Keratinocyte (primary cell): ENCODE results near the gene COMMD7. TPM values are rescaled to one million over a fixed set of nuclear protein-coding genes. Genes with fewer than 3 reads are reported as not detected.

Source experiments
- DNase-seq: peaks from one replicate; pipeline ENCODE4 v3.0.0-alpha.2; 2011; ENCODE audit warnings: low read depth, missing footprints, low spot score
- FAIRE-seq: peaks from 2 replicates; lab custom pipeline; 2011; peaks lifted over from hg19 to GRCh38; lab: Jason Lieb, UNC
- H2AFZ ChIP-seq: 2 replicates; pipeline ENCODE4 v1.6.0; 2012; ENCODE audit warnings: low read length, control low read depth, inconsistent platforms; ENCODE audit not compliant: control insufficient read depth
- H3K27ac ChIP-seq: 2 replicates; pipeline ENCODE4 v1.5.1; 2011; ENCODE audit warnings: low read length; ENCODE audit not compliant: control insufficient read depth, insufficient read depth
- H3K27me3 ChIP-seq: 3 replicates; pipeline ENCODE4 v1.6.0; 2011; ENCODE audit warnings: low read length; ENCODE audit not compliant: control insufficient read depth, insufficient read depth; ENCODE audit errors: extremely low read depth
- H3K36me3 ChIP-seq, 2 experiments: 2 replicates in 1 of 2; 3 replicates in 1 of 2; pipeline ENCODE4 v1.5.1; 2011; ENCODE audit warnings: low read length in 2 of 2, mild to moderate bottlenecking in 1 of 2; ENCODE audit not compliant: control insufficient read depth in 2 of 2, insufficient read depth in 2 of 2; ENCODE audit errors: extremely low read depth in 1 of 2
- H3K4me1 ChIP-seq: 3 replicates; pipeline ENCODE4 v1.5.1; 2011; ENCODE audit warnings: low read length; ENCODE audit not compliant: control insufficient read depth, insufficient read depth; ENCODE audit errors: extremely low read depth
- H3K4me2 ChIP-seq: 3 replicates; pipeline ENCODE4 v1.6.0; 2011; ENCODE audit warnings: low read depth, low read length; ENCODE audit not compliant: control insufficient read depth, insufficient read depth; ENCODE audit errors: extremely low read depth
- H3K4me3 ChIP-seq, 3 experiments: fragments of 200-600 bp in 1 of 3; sonication (generic) in 1 of 3; 2 replicates in 2 of 3; 3 replicates in 1 of 3; pipeline ENCODE4 v1.5.1; 2011 to 2016; ENCODE audit warnings: low read length in 3 of 3, mild to moderate bottlenecking in 3 of 3, control low read depth in 2 of 3, inconsistent platforms in 1 of 3, low read depth in 1 of 3, mixed read lengths in 1 of 3, mixed run types in 1 of 3, moderate library complexity in 1 of 3; ENCODE audit not compliant: control insufficient read depth in 2 of 3, insufficient read depth in 2 of 3; ENCODE audit errors: extremely low read depth in 1 of 3
- H3K79me2 ChIP-seq: 2 replicates; pipeline ENCODE4 v1.6.0; 2012; ENCODE audit warnings: low read length; ENCODE audit not compliant: control insufficient read depth, insufficient read depth
- H3K9ac ChIP-seq: 3 replicates; pipeline ENCODE4 v1.6.0; 2011; ENCODE audit warnings: low read length; ENCODE audit not compliant: control insufficient read depth, insufficient read depth; ENCODE audit errors: extremely low read depth
- H3K9me1 ChIP-seq: 3 replicates; pipeline ENCODE4 v1.6.0; 2011; ENCODE audit warnings: low read length; ENCODE audit not compliant: control insufficient read depth, insufficient read depth; ENCODE audit errors: extremely low read depth
- H3K9me3 ChIP-seq: 2 replicates; pipeline ENCODE4 v1.5.1; 2012; ENCODE audit warnings: low read depth, low read length; ENCODE audit not compliant: control insufficient read depth
- H4K20me1 ChIP-seq: 3 replicates; pipeline ENCODE4 v1.6.0; 2011; ENCODE audit warnings: low read length; ENCODE audit not compliant: control insufficient read depth, insufficient read depth; ENCODE audit errors: extremely low read depth
- EZH2 ChIP-seq: IDR thresholded peaks from one replicate; pipeline ENCODE4 v1.6.1; 2012; ENCODE audit warnings: inconsistent platforms, mild to moderate bottlenecking, low read length, moderate library complexity
- dilution Hi-C: fragments of 300-500 bp; cut with MboI; formaldehyde crosslinking; loops from one replicate; pipeline ENCODE4 v1.7.0; 2020; ENCODE audit warnings: low sequenced_read_pairs; ENCODE audit not compliant: extremely low pct_ligation_motif_present
- polyA plus RNA-seq, 5 experiments: library from polyadenylated mRNA; depleted of rRNA in 3 of 5; stranded (reverse) in 3 of 5; stranded (forward) in 1 of 5; unstranded in 1 of 5; fragments of >200 nt; gene quantifications; 1 replicate in 1 of 5; 2 replicates in 3 of 5; 3 replicates in 1 of 5; pipeline versions ENCODE4 v1.2.1 to v1.2.3, GENCODE V29; 2011 to 2012; ENCODE audit warnings: missing spikeins in 2 of 5, low read depth in 1 of 5, low replicate concordance in 1 of 5
- TF ChIP-seq, protein P1 (sequence below), 3 experiments: IDR thresholded peaks in 1 of 3; conservative IDR thresholded peaks in 1 of 3; optimal IDR thresholded peaks in 1 of 3; 2 replicates in 2 of 3; 3 replicates in 1 of 3; pipeline versions ENCODE3 to v1.5.1; 2011; ENCODE audit warnings: low read length in 3 of 3, mild to moderate bottlenecking in 3 of 3, moderate library complexity in 2 of 3, control low read depth in 1 of 3, inconsistent platforms in 1 of 3; ENCODE audit not compliant: insufficient read depth in 2 of 3; ENCODE audit errors: extremely low read depth in 1 of 3

The COMMD7 gene
- polyA plus RNA-seq, 1 donor (not counting 4 experiments of a cell fraction or from before 2014, with no cell fraction given) = 39.9 TPM

DNA sequence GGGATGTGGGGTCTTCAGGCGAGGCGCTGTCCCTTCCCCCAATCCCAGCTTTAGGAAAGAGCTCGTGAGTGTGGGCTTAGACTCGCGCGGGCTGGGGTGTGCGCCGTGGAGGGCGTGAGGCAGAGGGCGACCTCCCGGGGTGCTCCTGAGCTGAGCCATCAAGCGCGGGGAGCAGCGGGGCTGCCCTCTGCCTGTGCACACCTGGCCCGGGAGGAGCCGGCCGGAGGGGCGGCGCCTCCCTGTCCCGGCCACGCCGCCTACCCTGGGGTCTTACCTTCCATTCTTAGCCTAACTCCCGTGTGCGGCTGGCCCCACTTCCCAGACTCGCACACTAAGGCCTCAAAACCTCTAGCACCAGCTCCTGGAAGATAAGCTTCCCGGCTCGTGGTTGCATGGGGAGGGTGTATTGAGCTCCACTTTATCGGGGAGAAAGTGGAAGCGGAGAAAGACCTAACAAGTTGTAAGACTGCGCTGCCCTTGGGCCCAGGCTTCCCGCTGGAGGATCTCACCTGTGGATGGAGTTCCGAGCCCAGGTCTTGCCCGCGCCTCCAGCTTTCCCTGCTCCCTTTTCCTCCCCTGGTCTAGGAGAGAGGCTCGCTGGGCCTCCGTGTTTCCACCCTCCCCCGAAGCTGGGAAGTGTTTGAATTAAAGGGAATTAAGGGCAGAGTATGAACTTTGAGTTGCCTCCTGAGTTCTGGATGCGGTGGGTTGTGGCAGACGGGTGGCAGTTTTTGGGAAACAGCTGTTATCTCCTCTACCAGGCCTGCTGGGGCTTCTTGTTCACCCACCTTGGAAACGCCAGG, 20.1 kb upstream of the COMMD7 start:
- Histone ChIP-seq H3K36me3 (no peaks in the 10 kb centered on the region), H3K9ac (peak overlapping the region; percentile 61), H3K79me2 (no peaks in the 10 kb centered on the region), H3K4me1 (peaks cover 3% of the 10 kb centered on the region), H3K9me3 (no peaks in the 10 kb centered on the region), H3K4me3 (peak overlapping the region; percentile 43 to 70 (median 70)), H3K9me1 (no peaks in the 10 kb centered on the region), H3K27ac (no peak overlapping the region), H3K4me2 (peak overlapping the region; percentile 84), H3K27me3 (no peaks in the 10 kb centered on the region), H2AFZ (peak overlapping the region; percentile 72), H4K20me1 (no peaks in the 10 kb centered on the region)
- DNase-seq (no peak), FAIRE-seq (no peak)
- TF ChIP-seq, protein P1, sequence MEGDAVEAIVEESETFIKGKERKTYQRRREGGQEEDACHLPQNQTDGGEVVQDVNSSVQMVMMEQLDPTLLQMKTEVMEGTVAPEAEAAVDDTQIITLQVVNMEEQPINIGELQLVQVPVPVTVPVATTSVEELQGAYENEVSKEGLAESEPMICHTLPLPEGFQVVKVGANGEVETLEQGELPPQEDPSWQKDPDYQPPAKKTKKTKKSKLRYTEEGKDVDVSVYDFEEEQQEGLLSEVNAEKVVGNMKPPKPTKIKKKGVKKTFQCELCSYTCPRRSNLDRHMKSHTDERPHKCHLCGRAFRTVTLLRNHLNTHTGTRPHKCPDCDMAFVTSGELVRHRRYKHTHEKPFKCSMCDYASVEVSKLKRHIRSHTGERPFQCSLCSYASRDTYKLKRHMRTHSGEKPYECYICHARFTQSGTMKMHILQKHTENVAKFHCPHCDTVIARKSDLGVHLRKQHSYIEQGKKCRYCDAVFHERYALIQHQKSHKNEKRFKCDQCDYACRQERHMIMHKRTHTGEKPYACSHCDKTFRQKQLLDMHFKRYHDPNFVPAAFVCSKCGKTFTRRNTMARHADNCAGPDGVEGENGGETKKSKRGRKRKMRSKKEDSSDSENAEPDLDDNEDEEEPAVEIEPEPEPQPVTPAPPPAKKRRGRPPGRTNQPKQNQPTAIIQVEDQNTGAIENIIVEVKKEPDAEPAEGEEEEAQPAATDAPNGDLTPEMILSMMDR (optimal IDR thresholded peaks at IDR 0.05 in 1 of 3, IDR thresholded peaks at IDR 0.05 in 1 of 3, conservative IDR thresholded peaks at IDR 0.05 in 1 of 3; ENCODE audit: extremely low read depth in 1 of 3, insufficient read depth in 2 of 3, low read length in 3 of 3) = no peak
- TF ChIP-seq EZH2 = no peak
- dilution Hi-C loops = no loop called here

DNA sequence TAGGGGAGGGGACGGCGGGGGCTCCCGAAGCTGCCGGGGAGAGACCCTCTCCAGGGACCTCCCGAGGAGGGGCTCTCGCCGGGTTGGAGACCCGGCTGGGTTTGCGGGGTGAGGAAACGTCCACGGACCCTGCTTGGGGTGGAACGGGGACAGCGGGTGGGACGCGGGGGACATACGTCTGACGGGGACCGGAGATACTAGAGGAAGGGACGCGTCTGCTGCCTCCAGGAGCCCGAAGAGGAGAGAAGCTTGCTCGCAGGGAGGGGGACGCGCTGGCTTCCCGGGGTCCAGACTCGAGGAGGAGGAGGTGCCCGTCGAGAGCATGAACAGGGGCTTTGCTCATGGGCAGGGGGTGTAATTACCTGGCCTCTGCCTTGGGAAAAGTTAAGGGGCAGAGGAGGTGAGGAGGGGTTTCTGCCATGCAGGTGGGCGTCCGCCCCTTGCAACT, 19.5 kb upstream of the COMMD7 start:
- TF ChIP-seq, protein P1 (optimal IDR thresholded peaks at IDR 0.05 in 1 of 3, IDR thresholded peaks at IDR 0.05 in 1 of 3, conservative IDR thresholded peaks at IDR 0.05 in 1 of 3; ENCODE audit: extremely low read depth in 1 of 3, insufficient read depth in 2 of 3, low read length in 3 of 3) = no peak
- no peak for TF ChIP-seq EZH2
- dilution Hi-C loops = no loop called here
- H3K36me3 ChIP-seq = no peaks in the 10 kb centered on the region
- H3K9me1 ChIP-seq = no peaks in the 10 kb centered on the region
- peak overlapping the region; percentile 61 for H3K9ac ChIP-seq
- no peaks in the 10 kb centered on the region for H3K27me3 ChIP-seq
- no peaks in the 10 kb centered on the region for H3K79me2 ChIP-seq
- H3K27ac ChIP-seq = no peak overlapping the region
- peak overlapping the region; percentile 84 for H3K4me2 ChIP-seq
- H2AFZ ChIP-seq = peak overlapping the region; percentile 72
- H3K4me3 ChIP-seq = peak overlapping the region; percentile 43 to 70 (median 70)
- H4K20me1 ChIP-seq = no peaks in the 10 kb centered on the region
- DNase-seq (no peak), FAIRE-seq (no peak)
- H3K9me3 ChIP-seq = no peaks in the 10 kb centered on the region
- peaks cover 3% of the 10 kb centered on the region for H3K4me1 ChIP-seq
